ENCODE results near the gene PLEKHG4. TPM values are rescaled to one million over a fixed set of nuclear protein-coding genes. Genes with fewer than 3 reads are reported as not detected.

The PLEKHG4 gene, protein sequence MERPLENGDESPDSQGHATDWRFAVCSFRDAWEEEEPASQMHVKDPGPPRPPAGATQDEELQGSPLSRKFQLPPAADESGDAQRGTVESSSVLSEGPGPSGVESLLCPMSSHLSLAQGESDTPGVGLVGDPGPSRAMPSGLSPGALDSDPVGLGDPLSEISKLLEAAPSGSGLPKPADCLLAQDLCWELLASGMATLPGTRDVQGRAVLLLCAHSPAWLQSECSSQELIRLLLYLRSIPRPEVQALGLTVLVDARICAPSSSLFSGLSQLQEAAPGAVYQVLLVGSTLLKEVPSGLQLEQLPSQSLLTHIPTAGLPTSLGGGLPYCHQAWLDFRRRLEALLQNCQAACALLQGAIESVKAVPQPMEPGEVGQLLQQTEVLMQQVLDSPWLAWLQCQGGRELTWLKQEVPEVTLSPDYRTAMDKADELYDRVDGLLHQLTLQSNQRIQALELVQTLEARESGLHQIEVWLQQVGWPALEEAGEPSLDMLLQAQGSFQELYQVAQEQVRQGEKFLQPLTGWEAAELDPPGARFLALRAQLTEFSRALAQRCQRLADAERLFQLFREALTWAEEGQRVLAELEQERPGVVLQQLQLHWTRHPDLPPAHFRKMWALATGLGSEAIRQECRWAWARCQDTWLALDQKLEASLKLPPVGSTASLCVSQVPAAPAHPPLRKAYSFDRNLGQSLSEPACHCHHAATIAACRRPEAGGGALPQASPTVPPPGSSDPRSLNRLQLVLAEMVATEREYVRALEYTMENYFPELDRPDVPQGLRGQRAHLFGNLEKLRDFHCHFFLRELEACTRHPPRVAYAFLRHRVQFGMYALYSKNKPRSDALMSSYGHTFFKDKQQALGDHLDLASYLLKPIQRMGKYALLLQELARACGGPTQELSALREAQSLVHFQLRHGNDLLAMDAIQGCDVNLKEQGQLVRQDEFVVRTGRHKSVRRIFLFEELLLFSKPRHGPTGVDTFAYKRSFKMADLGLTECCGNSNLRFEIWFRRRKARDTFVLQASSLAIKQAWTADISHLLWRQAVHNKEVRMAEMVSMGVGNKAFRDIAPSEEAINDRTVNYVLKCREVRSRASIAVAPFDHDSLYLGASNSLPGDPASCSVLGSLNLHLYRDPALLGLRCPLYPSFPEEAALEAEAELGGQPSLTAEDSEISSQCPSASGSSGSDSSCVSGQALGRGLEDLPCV
- 10 to 100 TPM in 4 of 12 donors, 1 to 10 TPM in 7, not detected in 1; 5.0 to 14.6 (median 9.7) TPM for polyA plus RNA-seq (ENCODE audit: insufficient read length in 12 of 12)
- long read RNA-seq, donor 1, result 0 reads
- long read RNA-seq, donor 2, partial matches to known transcripts, result 0 of 1 reads
- long read RNA-seq, donor 2, other reads (novel, unspliced or antisense), result 0 of 1 reads
- long read RNA-seq, donor 3, partial matches to known transcripts, result 0 of 1 reads
- long read RNA-seq, donor 3, other reads (novel, unspliced or antisense), result 0 of 1 reads
- long read RNA-seq, donor 4, result 0 reads
- long read RNA-seq, donor 5, result 0 reads
- long read RNA-seq, donor 6, result 0 reads
- long read RNA-seq, donor 7, partial matches to known transcripts, result 0 of 1 reads
- long read RNA-seq, donor 7, other reads (novel, unspliced or antisense), result 0 of 1 reads
- long read RNA-seq, donor 8, result 0 reads
- long read RNA-seq, donor 9, result 0 reads
- long read RNA-seq, donor 10, partial matches to known transcripts, result 0 of 1 reads
- long read RNA-seq, donor 10, other reads (novel, unspliced or antisense), result 0 of 1 reads
- long read RNA-seq, donor 11, result 0 reads

DNA sequence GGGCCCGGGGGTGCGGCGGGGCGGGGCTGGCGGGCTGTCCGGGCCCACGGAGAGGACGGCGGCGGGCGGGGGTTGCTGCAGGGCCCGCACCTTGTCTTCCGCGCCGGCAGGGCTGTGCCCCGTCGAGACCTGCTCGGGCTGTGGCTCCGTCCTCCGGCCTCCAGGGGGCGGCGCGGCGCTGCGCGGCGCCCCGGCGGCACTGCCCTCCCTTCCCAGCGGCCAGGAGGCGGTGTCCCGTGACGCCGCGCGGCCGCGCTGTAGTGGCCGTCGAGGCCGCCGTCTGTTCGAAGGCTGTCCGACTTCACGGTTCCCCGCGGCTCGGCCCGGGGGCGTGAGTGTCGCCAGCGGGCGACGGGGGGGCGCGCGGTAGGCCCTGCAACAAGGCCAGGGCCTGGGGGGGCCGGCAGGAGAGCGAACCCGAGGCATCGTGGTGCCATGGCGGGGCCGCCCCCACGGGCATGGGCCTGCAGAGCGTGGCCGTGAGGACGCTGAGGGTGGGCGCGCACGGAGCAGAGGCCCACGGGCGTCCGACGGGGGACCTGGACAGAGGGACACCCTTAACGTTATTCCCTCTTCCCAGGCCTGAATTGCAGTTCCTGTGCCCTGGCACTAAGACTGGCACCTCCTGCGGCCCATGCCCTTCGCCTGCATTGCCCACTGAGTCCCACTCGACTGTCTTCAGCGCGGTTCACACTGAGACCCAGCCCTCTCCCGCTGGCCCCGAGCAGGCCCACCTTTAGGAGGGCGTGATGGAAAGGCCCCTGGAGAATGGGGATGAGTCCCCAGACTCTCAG is at the start of gene PLEKHG4:
Gene PLEKHG4 (plus strand): TSS at position 237 of the 794 bp plus-strand sequence. CDS start 513 bp downstream, at position 750.
- peak; percentile 58 for DNase-seq

DNA sequence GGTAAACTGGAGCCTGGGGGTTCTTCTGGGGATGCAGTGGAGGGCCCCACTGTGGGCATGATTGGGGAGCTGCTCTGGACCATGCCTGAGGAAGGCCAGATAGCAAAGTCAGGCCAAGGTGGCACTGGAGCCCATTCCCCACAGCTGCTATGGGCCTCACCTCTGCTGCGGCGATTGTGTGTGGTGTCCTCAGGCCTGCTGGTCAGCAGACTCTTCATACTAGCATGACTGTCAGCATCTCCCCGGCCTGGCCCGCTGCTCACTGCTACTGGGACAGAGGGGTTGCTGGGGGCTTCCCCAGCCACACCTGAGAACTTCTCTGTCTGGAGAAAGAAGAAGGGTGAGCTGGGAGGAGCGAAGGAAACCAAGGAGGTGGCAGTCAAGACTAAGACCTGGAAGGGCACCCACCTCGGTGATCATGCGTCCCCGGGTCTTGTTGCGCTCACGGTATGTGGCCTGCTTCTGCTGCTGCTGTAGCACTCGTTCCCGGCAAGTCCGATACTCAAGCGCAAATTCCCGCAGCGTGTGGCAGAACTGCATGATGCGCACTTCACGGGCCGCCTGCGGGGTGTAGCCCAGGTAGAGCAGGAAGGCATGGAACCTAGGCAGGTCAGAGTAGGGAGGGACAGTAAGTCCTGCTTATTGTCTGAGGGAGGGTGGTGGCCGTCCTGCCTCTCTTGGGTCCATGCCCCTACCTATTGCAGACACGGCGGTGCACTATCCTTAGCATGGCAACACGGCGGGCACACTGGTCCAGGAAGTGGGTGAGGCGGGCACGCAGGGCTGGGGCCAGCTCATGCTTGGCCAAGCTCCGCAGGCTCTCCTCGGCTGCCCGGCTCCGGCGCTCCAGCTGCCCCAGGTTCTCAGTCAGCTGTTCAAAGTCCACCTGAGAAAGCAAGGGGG is 49.2 kb upstream of the PLEKHG4 start:
- DNase-seq, result no peak

DNA sequence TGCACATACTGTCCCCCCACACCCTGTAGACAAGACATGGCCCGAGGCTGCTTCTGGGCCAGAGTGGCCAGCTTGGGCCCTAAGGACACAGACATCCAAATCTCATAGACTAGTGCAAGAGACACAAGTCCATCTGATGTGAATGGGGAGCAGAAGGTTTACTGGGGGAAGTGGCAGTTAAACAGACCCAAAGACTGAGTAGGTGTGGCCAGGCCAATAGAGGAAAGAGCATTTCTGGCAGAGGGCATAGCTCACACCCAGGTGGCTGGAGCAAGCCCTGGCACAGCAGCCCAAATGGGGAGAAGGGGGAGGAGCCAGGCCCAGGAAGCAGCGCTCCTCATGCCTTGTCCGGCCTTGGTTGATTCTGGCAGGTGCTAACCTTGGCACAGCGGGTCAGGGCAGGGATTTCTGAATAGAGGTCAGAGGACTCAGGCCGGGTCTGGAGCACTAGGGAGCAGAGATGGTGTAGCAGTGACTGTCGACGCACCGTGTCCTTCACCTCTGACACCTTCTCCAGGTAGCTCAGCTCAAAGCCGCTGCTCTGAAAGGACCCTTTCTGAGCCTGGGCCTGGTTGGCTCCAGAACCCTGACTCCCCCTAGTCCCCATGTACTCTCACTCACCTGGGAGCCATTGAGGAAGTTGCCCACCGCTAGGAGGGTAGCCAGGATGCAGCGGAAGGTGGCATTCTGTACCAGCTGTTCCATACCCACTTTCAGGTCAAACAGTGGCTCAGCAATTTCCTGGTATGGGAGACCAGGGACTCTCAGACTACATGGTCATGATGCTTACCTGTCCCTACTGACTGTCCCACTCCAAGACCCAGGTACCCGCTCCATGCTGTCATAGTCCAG is 48.3 kb upstream of the PLEKHG4 start:
- DNase-seq, result no peak

DNA sequence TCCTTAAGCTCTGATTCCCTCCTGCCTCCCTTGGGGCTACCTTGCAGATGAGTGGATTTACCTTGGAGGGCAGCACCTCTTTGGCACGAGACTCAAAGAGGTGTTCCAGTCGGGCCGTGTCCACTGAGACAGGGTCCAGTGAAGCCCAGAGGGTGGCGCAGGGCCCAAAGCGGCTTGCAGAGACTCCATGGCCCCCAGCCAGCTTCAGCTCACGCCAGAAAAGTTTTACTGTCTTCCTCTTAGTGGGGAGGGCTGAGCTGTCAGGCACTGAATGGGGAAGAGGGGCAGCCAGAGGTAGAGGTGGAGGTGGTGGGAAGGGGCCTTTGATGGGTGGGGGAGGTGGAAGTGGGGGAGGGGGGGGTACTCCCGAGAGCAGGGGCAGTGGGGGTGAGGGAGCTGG is 45.7 kb upstream of the PLEKHG4 start:
- no peak for DNase-seq

DNA sequence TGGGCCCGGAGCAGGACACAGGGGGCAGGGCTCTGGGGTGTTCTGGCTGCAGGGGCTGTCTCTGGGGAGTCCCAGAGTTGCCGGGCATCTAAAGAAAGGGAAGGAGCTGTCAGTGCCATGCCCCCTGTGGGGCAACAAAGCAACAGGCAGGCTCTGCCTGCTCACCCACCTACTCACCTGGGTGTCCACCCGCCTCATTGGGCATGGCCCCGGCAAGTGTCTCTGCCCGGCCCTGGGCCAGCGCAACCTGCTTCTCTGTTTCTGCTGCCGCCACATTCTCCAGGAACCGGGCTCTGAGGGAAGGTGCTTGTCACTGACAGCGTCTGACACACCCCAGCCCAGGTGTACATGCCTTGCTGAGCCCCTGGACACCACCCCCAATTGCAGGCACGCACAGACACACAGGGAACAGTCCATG is 45.1 kb upstream of the PLEKHG4 start:
- no peak for DNase-seq

DNA sequence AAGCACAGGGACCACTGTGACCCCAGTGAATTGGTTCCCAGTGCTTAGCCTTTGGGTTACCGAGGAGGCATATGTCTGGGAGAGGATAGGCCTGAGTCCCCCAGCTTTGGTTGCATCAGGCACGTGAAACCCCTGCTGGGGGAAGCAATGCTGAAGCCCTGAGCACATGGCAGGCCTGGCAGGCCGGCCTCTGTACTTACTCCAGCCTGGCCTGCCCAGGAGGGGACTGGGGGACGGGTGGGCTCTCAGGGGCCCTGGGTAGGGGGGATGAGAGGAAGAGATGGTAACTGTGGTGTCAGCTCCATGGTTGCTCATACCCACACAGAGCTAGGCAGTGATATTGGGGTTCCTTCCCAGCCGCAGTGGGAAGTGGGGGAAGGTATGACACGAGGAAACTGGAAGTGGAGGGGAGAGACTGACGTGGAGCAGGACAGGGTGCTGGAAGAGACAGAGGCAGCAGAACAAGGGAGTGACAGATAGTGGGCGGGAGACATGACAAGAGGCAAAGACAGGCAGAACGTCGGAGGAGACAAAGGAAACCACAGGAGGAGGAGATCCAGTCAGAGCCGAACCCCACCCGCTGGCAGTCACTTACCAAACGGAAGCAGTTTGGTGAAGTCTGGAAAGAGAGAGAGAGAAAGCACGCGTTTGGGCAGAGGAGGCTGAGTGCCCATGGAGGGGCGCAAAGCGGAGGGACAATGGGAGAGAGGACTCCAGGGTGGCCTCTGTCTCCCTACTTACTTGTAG is 43.3 kb upstream of the PLEKHG4 start:
- DNase-seq, result no peak

DNA sequence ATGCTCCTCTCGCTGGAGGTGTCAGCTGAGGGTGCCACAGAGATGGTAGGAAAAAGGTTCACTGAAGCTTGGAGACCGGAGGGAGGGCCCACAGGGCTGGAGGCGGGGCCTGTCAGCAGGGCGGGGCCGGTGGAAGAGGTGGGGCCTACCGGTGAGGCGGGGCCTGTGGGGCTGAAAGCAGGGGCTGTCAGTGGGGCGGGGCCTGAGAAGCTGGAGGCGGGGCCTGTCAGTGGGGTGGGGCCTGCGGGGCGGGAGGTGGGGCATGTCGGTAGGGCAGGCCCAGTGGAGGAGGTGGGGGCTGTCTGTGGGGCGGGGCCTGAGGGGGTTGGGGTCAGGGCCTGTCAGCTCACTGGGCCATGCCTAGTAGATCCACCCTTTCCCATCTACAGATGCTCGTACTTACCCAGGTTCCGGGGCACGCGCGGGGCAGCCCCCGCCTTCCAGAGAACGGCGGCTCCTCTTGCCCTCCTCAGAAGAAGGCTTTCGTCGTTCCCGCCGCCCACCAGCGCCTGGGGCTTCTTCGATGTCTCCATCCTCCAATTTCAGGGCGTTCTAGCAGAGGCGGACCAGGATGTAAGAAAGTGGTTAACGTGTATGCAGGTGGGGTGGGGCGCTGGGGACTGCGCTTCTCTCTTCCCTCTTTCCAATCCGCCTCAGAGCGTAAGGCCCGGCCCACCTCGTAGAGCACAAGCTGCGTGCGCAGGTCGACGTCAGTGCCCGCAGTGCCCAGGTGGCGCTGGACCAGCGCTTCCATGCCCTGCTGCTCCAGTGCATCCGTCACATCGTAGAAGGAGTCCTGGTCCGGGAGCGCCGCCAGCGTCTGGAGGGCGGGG is 42.6 kb upstream of the PLEKHG4 start:
- DNase-seq, result no peak

DNA sequence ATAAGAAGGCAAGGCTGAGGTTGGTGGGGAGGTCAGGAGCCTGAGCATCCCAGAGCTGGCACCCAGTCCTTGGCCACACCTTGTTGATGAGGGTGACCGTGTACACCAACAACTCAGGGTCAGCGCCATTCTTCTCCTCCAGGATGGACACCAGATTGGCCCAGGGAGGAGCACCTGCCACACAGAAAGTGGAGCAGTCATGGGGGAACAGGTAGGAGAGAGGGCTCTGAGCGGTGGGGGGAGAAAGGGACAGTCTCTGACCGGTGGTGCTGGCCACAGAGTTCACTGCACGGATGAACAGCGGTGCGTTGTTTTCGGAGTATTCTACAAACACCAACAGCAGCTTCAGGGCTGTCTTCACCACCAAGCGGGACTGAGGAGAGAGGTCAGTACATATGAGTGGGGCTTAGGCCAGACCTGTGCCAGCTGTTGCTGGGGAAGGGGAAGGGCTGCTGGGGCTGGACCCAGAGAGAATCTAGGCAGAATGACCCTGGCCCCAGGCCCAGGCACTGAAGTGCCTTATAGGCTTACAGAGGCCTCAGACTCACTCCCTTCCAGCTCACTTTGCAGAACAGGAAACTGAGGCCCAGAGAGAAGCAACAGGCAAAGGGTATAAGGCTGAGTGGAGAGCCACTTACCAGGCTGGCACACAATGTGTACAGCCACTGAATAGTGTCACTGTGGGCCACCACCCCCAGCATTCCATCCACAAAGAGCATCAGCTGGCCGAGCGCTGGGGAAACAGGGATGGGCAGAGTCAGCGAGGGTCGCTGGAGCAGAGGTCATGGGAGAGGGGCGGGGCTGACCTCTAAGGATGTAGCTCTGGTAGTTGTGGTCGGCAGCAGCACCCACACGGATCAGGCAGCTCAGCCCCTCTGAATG is 41.7 kb upstream of the PLEKHG4 start:
- no peak for DNase-seq

DNA sequence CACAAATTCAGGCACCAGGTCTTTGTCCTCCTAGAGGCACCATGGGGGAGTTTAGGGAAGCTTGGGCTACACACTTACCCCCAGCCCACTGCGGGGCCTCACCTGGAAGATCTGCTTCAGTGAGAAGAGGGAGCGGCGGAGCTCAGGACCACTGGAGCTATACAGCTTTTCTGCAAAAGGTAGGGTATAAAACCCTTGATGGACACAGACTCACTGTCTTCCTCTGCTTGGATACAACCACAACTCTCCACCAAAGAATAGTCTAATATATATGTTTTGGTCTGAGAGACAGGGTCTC is 41.1 kb upstream of the PLEKHG4 start:
- DNase-seq, result no peak

DNA sequence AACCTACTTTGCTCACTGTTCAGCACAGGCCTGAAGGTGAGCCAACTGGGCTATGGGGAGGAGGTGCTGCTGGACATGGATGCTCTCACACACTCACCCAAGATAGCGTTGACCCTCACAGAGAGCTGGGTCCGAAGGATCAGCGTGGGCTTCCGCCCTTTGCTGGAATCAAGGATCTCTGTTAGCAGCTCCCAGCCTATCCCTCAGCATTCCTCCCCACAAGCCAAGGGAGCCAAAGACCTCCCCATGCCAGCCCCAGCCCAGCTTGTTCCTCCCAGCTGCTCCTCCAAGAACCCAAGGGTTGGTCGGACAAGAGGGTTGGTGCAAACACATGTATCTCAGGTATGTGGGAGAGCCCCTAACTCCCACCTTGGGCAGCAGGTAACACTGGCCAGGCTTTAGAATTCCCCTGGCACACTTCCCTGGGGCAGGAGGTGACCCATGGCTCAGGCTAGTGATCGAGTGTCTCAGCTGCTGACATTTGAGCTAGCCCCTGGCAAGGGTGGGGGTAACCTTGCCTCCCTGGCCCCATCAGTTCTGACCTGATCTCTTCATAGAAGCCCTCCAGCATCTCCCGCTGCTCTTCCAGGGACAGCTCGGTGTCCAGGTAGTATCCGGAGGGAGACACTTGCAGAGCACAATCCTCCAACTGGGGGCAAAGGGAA is 40.4 kb upstream of the PLEKHG4 start:
- no peak for DNase-seq

DNA sequence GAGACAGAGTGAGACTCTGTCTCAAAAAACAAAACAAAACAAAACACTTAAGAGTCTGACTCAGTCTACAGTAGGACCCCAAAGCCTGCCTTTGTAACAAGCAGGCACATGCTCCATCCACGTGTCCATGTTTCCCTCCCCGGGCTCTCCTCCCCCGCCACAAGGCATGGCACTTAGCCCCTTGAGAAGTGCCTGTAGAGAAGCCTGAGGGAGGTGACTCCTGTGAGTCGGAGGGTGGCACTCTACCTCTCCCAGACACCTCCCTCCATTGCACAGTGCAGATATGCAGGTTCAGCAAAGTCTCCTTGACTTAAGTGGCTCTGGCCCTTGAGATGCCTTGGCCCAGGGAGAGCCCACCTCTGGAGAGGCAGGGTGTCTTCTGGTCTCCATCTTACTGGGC is 38.8 kb upstream of the PLEKHG4 start:
- DNase-seq, result no peak

DNA sequence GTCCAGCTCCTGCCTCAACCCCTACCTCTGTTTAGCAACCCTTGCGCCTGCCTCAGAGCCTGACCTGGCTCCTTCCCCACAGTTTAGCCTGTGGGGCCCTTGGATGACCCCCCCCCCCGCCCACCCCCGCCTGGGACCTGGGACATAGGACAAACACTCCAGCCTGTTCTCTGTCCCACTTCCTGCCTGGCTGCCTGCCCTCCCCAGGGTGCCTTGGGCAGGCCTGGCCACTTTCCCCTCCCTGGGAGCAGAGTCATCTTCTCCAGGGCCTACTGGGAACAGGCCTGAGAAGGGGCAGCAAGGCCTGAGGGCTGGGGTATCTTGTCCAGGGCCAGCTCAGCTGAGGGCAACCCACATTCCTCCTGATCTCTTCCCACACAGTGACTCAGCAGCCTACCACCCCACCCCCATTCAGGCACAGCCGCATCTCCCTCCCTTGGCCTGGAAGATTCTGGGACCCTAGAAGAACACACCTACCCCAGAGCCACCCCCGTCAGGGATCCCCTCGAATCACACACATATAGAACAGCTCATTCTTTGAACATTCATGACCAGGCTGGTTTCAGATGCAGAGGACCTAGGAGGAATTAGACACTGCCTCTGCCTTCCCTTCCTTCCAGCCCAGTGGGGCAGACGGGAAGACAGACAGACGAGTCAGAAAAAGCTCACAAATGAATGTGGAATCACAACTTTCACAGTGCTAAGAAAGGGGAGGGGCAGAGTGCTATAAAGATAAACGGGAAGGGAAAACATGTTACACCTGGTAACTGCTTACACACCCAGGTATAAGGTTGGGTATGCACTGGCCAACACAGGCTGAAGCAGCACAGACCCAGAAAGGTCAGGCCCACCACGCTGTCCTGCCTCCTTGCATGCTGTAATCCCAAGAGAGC is 38.1 kb upstream of the PLEKHG4 start:
- no peak for DNase-seq

DNA sequence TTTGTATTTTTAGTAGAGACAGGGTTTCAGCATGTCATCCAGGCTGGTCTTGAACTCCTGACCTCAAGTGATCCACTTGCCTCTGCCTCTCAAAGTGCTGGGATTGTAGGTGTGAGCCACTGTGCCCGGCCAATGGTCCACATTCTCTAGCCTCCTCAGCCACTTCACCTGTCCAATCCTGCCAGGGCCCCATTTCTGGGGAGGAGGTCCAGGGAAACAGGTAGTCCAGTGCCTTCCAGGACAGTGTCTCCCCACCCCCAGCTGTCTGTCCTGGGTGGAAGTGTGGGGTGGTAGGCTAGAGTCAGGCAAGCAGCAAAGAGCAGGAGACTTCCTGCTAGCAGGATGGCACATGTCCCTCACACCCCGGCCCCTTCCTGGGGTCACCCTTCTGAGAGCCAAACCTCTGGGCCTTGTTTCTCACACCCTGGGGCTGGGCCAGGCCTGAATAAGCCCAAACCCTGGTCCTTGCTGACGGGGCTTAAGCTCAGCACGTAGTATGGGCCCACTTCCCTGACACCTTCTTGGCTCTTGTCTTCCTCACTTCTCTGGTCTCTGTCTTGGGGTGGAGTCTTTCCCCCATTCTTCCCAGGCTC is 37.1 kb upstream of the PLEKHG4 start:
- DNase-seq, result no peak
